ENCODE measurements around the gene IRF1. TPM values are rescaled to one million over a fixed set of nuclear protein-coding genes. Genes with fewer than 3 reads are reported as not detected.

IRF1 gene
- total and polyA plus RNA-seq, 2 of the 8 experiments (the other 6 are each of a cell fraction or from before 2014, with no cell fraction given), result 4.0 to 8.5 TPM

DNA sequence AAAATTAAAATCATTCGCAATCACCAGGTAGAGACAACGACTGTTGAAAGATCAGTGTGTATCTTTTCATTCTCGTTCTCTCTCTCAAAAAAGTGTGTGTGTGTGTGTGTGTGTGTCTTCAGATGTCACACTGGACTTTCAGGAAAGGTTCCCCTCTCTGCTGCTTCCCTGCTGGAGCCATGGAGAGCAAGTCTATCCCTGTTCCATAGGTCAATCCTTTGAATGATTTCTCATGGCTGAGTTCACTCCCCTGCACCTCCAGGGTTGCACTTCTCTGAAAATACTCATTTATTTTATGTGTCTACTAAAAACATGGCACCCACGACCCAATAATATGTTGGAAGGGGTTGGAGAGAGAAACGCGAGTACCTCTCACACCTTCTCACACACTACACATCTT lies 28.2 kb downstream of the IRF1 start (continued):
- no peak for TF ChIP-seq EP300 (IDR thresholded peaks at IDR 0.05; ENCODE audit: borderline replicate concordance in 1 of 2, low read depth in 2 of 2, low read length in 2 of 2)
- TF ChIP-seq MAFK (IDR thresholded peaks at IDR 0.05; ENCODE audit: low read depth, low read length), result no peak
- TF ChIP-seq FOSL1 (IDR thresholded peaks at IDR 0.05; ENCODE audit: insufficient read depth, low read depth, low read length), result no peak
- no peak for TF ChIP-seq GTF2F1 (IDR thresholded peaks at IDR 0.05; ENCODE audit: borderline replicate concordance, low read depth, low read length)
- no peak for TF ChIP-seq CREB1 (IDR thresholded peaks at IDR 0.05)
- no peak for TF ChIP-seq RFX5 (IDR thresholded peaks at IDR 0.05; ENCODE audit: borderline replicate concordance, low read depth, low read length)
- no peak for TF ChIP-seq SP2 (IDR thresholded peaks at IDR 0.05; ENCODE audit: low read length)

All from H1 (cell line).